Testis (tissue), 5 donors: Measurements from ENCODE around the gene AXIN1. TPM values are rescaled to one million over a fixed set of nuclear protein-coding genes. Genes with fewer than 3 reads are reported as not detected.

Experiments
- DNase-seq: peaks from one replicate; pipeline ENCODE4 v3.0.0-alpha.2; 2019
- H3K27ac ChIP-seq, 2 donors: fragments of 200-600 bp; sonication (generic); one replicate each; pipeline ENCODE4 v1.5.1; 2019
- H3K27me3 ChIP-seq: fragments of 200-600 bp; sonication (generic); one replicate; pipeline ENCODE4 v1.5.1; 2019
- H3K36me3 ChIP-seq: fragments of 200-600 bp; sonication (generic); one replicate; pipeline ENCODE4 v1.5.1; 2017; ENCODE audit warnings: low read depth; ENCODE audit errors: missing control alignments
- H3K4me1 ChIP-seq: fragments of 200-600 bp; sonication (generic); one replicate; pipeline ENCODE4 v1.5.1; 2019
- H3K4me3 ChIP-seq, 2 donors: fragments of 200-600 bp; sonication (generic); one replicate each; pipeline ENCODE4 v1.5.1; 2017 to 2019
- H3K9me3 ChIP-seq: fragments of 200-600 bp; sonication (generic); one replicate; pipeline ENCODE4 v1.5.1; 2017
- POLR2A ChIP-seq: fragments of 450-650 bp; IDR thresholded peaks from one replicate; pipeline ENCODE4 v1.6.1; 2017; ENCODE audit warnings: antibody characterized with exemption, mild to moderate bottlenecking, moderate library complexity
- WGBS, 2 donors: methylation state at CpG; one replicate each; pipeline ENCODE4 v1.1.5; 2018; 5-methylcytosine and 5-hydroxymethylcytosine counted together
- intact Hi-C: fragments of 100-400 bp; cut with DNase I; formaldehyde crosslinking; loops from one replicate; pipeline ENCODE4 v1.15.1; 2023; ENCODE audit warnings: low total_unique reads
- long read RNA-seq, 2 donors: transcript quantifications; one replicate each; lab custom pipeline, GENCODE V29; 2026
- polyA plus RNA-seq: library from polyadenylated mRNA; stranded (reverse); fragments of 350-450 nt; fragmentation: Illumina TruSeq; extraction: RNeasy Lipid Tissue Mini Kit (QIAGEN cat#74804); gene quantifications from one replicate; pipeline ENCODE4 v1.2.3, GENCODE V29; 2014; ENCODE audit warnings: low read depth, low replicate concordance; ENCODE audit not compliant: insufficient read depth
- total RNA-seq, 2 donors: library from RNA; depleted of rRNA; stranded (reverse); fragments of >200 nt; gene quantifications; one replicate each; pipeline ENCODE4 v1.2.3, GENCODE V29; 2016
- TF ChIP-seq, protein P1 (sequence below), 3 experiments: fragments of 450-650 bp in 2 of 3; fragments of 200-600 bp in 1 of 3; sonication (generic) in 1 of 3; IDR thresholded peaks; one replicate each; pipeline ENCODE4 v1.5.1; 2016 to 2019; ENCODE audit warnings: antibody characterized with exemption in 3 of 3, mild to moderate bottlenecking in 2 of 3, moderate library complexity in 1 of 3

The AXIN1 gene, protein sequence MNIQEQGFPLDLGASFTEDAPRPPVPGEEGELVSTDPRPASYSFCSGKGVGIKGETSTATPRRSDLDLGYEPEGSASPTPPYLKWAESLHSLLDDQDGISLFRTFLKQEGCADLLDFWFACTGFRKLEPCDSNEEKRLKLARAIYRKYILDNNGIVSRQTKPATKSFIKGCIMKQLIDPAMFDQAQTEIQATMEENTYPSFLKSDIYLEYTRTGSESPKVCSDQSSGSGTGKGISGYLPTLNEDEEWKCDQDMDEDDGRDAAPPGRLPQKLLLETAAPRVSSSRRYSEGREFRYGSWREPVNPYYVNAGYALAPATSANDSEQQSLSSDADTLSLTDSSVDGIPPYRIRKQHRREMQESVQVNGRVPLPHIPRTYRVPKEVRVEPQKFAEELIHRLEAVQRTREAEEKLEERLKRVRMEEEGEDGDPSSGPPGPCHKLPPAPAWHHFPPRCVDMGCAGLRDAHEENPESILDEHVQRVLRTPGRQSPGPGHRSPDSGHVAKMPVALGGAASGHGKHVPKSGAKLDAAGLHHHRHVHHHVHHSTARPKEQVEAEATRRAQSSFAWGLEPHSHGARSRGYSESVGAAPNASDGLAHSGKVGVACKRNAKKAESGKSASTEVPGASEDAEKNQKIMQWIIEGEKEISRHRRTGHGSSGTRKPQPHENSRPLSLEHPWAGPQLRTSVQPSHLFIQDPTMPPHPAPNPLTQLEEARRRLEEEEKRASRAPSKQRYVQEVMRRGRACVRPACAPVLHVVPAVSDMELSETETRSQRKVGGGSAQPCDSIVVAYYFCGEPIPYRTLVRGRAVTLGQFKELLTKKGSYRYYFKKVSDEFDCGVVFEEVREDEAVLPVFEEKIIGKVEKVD
- total RNA-seq (10 to 100 TPM; 30.6 to 32.0 TPM), polyA plus RNA-seq (19.4 TPM)
- long read RNA-seq, donor 1, partial matches to known transcripts = 0 of 2 reads
- long read RNA-seq, donor 1, other reads (novel, unspliced or antisense) = 0 of 2 reads
- long read RNA-seq, donor 2 = 0 reads

DNA sequence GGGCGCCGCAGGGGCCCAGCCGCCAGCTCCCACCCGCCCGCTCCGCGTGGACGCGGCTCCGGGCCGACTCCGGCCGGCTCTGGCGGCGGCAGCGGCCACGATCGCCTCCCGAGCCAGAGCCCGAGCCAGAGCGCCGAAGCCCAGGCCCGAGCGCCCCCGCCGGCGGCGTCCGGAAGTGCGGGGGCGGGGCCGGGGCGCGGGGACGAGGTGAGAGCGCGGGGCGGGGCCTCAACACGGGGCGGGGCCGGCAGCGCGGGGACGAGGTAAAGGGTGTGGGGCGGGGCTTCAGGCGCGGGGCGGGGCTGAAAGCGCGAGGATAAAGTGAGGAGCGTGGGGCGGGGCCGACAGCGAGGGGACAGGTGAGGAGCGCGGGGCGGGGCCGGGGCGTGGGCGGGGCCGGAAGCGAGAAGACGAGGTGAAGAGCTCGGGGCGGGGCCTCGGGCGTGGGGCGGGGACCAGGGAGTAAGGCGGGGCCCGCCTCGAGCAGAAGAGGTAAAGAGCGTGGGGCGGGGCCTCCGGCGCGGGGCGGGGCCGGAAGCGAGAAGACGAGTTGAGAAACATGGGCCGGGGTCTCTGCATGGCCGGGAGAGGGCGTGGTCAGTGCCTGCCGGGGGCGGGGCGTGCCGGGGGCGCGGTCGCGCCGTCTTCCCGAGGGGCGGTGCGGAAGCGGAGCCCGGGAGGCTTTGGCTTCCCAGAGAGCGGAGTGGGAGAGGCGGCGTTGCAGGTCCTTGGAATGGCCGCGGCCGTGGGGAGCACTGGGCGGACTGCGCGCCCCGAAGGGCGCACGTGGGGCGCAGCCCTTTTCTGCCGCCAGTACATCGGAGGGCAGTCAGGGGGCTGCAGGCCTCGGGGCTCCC lies at the start of gene AXIN1:
Gene AXIN1, minus strand, starts transcription at position 177 of the 857 bp plus-strand sequence. CDS start 5,698 bp downstream, outside the sequence.
- 1% methylated on average over 24 to 111 of the region's 113 CpGs for WGBS, 2 donors
- TF ChIP-seq, protein P1, sequence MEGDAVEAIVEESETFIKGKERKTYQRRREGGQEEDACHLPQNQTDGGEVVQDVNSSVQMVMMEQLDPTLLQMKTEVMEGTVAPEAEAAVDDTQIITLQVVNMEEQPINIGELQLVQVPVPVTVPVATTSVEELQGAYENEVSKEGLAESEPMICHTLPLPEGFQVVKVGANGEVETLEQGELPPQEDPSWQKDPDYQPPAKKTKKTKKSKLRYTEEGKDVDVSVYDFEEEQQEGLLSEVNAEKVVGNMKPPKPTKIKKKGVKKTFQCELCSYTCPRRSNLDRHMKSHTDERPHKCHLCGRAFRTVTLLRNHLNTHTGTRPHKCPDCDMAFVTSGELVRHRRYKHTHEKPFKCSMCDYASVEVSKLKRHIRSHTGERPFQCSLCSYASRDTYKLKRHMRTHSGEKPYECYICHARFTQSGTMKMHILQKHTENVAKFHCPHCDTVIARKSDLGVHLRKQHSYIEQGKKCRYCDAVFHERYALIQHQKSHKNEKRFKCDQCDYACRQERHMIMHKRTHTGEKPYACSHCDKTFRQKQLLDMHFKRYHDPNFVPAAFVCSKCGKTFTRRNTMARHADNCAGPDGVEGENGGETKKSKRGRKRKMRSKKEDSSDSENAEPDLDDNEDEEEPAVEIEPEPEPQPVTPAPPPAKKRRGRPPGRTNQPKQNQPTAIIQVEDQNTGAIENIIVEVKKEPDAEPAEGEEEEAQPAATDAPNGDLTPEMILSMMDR (IDR thresholded peaks at IDR 0.05) = peak; percentile 26 to 62 (median 55)
- no peak for TF ChIP-seq POLR2A
- DNase-seq = peak; percentile 100
- Histone ChIP-seq H3K27me3 (no peaks in the 10 kb centered on the region), H3K4me3 (peak within 1 kb of the TSS; percentile 60 to 66), H3K9me3 (no peaks in the 10 kb centered on the region), H3K4me1 (no peaks in the 10 kb centered on the region), H3K27ac (peak within 1 kb of the TSS; percentile 27 to 59), H3K36me3 (no peaks in the 10 kb centered on the region)
- intact Hi-C loops = no loop called here

DNA sequence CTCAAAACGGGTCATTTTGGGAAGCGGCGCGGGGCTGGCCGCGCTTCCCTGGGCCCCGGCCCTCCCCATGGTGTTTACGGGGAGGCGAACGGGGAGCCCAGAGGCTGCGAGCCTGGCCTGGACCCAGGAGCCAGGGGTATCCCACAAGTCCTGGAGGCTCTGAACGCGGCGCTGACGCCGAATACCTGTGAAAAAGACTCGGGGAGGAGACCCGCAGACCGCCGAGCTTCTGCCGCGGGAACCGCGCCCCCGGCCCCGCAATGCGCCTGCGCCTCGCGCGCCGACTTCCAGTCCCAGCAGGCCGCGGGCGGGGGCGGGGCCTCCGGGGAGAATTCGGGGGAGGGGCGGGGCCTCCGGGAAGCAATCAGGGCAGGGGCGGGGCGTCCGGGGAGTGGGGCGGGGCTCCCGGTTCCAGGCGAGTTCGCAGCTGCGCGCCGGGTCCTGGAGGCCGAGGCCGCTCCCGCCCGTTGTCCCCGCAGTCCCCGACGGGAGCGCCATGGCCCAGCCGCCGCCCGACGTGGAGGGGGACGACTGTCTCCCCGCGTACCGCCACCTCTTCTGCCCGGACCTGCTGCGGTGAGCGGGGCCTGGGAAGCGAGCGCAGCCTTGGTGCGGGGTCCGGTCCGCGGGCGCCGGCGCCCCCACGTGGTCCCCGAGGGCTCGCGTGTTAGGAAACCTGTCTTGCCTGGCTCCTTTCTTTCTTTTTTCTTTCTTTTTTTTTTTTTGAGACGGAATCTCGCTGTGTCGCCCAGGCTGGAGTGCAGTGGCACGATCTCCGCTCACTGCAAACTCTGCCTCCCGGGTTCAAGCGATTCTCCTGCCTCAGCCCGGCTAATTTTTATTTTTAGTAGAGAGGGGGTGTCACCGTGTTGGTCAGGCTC lies 49.2 kb upstream of the AXIN1 start, which contains the start of gene DECR2:
Gene DECR2, plus strand, starts transcription at position 418 of the 881 bp plus-strand sequence. Its CDS starts 79 bp downstream, at position 497.
- Histone ChIP-seq H3K4me3 (peak within 1 kb of the TSS; percentile 84 to 93), H3K36me3 (no peaks in the 10 kb centered on the region), H3K27me3 (no peaks in the 10 kb centered on the region), H3K27ac (peak within 1 kb of the TSS; percentile 90 to 91), H3K9me3 (no peaks in the 10 kb centered on the region), H3K4me1 (peaks cover 14% of the 10 kb centered on the region)
- 0% methylated on average over 31 to 86 of the region's 91 CpGs for WGBS, 2 donors
- intact Hi-C loops = no loop called here
- peak; percentile 81 for TF ChIP-seq POLR2A
- TF ChIP-seq, protein P1 (IDR thresholded peaks at IDR 0.05) = peak in 2 of 3 experiments; percentile 38 to 40
- peak; percentile 97 for DNase-seq

DNA sequence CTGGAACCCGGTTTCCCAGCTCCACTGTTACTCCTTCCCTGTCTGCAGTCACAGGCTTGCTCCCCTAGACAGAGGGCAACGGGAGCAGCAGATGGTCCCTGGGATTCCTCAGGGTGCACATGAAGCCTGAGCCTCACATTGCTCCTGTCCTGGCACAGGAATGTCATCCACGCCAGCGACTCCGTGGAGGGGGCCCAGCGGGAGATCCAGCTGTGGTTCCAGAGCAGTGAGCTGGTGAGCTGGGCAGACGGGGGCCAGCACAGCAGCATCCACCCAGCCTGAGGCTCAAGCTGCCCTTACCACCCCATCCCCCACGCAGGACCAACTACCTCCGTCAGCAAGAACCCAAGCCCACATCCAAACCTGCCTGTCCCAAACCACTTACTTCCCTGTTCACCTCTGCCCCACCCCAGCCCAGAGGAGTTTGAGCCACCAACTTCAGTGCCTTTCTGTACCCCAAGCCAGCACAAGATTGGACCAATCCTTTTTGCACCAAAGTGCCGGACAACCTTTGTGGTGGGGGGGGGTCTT lies 47.6 kb upstream of the AXIN1 start:
- H3K4me3 ChIP-seq = no peak overlapping the region
- H3K36me3 ChIP-seq = no peaks in the 10 kb centered on the region
- H3K27me3 ChIP-seq = no peaks in the 10 kb centered on the region
- H3K4me1 ChIP-seq = peaks cover 23% of the 10 kb centered on the region
- DNase-seq = no peak
- H3K27ac ChIP-seq = peak overlapping the region in 1 of 2 donors; percentile 91
- 74 to 82% methylated on average over 4 to 10 of the region's 10 CpGs for WGBS, 2 donors
- no peaks in the 10 kb centered on the region for H3K9me3 ChIP-seq
- intact Hi-C loops = no loop called here
- TF ChIP-seq POLR2A = no peak
- TF ChIP-seq, protein P1 (IDR thresholded peaks at IDR 0.05) = no peak
